ENCODE results near the gene TMCC1.

- no peak for TF ChIP-seq POLR2A (IDR thresholded peaks at IDR 0.05)
- no peak for TF ChIP-seq CTCF (IDR thresholded peaks at IDR 0.05)
Measured at GRCh38 chr3:129663930-129664646, 229.4 kb downstream of the TMCC1 start.

All from thyroid gland (tissue), 4 donors.